Breast epithelium (tissue), 3 donors: ENCODE results near the gene ZBED4.

Experiments
- POLR2A ChIP-seq: fragments of 450-650 bp; IDR thresholded peaks from one replicate; pipeline ENCODE4 v1.6.1; 2016; ENCODE audit warnings: antibody characterized with exemption, mild to moderate bottlenecking, moderate library complexity
- TF ChIP-seq, protein P1 (sequence below), 3 donors: fragments of 450-650 bp; IDR thresholded peaks; one replicate each; pipeline ENCODE4 v1.5.1; 2016 to 2017; ENCODE audit warnings: antibody characterized with exemption in 3 of 3, mild to moderate bottlenecking in 3 of 3, moderate library complexity in 3 of 3

DNA sequence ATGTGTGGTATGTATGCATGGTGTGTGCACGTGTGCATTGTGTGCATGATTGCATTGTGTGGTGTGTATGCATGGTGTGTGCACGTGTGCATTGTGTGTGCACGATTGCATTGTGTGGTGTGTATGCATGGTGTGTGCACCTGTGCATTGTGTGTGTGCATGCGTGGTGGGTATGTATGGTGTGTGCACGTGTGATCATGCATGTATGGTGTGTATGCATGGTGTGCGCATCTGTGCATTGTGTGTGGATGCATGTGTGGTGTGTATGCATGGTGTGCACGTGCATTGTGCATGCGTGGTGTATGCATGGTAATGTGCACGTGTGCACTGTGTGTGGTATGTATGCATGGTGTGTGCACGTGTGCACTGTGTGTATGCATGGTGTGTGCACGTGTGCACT, 47.8 kb downstream of the ZBED4 start:
- no peak for TF ChIP-seq POLR2A
- TF ChIP-seq, protein P1, sequence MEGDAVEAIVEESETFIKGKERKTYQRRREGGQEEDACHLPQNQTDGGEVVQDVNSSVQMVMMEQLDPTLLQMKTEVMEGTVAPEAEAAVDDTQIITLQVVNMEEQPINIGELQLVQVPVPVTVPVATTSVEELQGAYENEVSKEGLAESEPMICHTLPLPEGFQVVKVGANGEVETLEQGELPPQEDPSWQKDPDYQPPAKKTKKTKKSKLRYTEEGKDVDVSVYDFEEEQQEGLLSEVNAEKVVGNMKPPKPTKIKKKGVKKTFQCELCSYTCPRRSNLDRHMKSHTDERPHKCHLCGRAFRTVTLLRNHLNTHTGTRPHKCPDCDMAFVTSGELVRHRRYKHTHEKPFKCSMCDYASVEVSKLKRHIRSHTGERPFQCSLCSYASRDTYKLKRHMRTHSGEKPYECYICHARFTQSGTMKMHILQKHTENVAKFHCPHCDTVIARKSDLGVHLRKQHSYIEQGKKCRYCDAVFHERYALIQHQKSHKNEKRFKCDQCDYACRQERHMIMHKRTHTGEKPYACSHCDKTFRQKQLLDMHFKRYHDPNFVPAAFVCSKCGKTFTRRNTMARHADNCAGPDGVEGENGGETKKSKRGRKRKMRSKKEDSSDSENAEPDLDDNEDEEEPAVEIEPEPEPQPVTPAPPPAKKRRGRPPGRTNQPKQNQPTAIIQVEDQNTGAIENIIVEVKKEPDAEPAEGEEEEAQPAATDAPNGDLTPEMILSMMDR (IDR thresholded peaks at IDR 0.05), result no peak
